Prostate gland (tissue), 2 donors: Measurements from ENCODE around the gene SEZ6L2.

Experiments used
- CTCF ChIP-seq, 4 experiments: fragments of 200-600 bp in 2 of 4; fragments of 450-650 bp in 2 of 4; sonication (generic) in 2 of 4; IDR thresholded peaks; 1 replicate in 3 of 4; 2 replicates in 1 of 4; pipeline ENCODE4 v1.5.1; 2016 to 2019; ENCODE audit warnings: antibody characterized with exemption in 4 of 4, mild to moderate bottlenecking in 2 of 4, moderate library complexity in 2 of 4
- POLR2AphosphoS5 ChIP-seq: sonication (generic); formaldehyde crosslinking; IDR thresholded peaks from one replicate; pipeline ENCODE4 v1.6.1; 2017; ENCODE audit warnings: antibody characterized with exemption

- TF ChIP-seq CTCF (IDR thresholded peaks at IDR 0.05): no peak
- no peak for TF ChIP-seq POLR2AphosphoS5
These were observed 7.6 kb downstream of the SEZ6L2 start for GRCh38 chr16:29891525-29892457.
